ENCODE measurements around the gene ETV6.

ETV6 gene

GRCh38 chr12:11798006-11798708, 148.7 kb downstream of the ETV6 start:
- Mint-ChIP-seq H3K27me3 (ENCODE audit: low read depth, poor library complexity) (peaks cover 4% of the 10 kb centered on the region), H3K4me3 (no peak overlapping the region), H3K9me3 (peaks cover 6% of the 10 kb centered on the region), H3K36me3 (ENCODE audit: low read depth) (peaks cover 19% of the 10 kb centered on the region), H3K4me1 (peaks cover 42% of the 10 kb centered on the region), H3K27ac (peak overlapping the region; percentile 58)
- DNase-seq = no peak
- TF ChIP-seq CTCF (IDR thresholded peaks at IDR 0.05) = no peak

- H3K4me1 Mint-ChIP-seq = peaks cover 34% of the 10 kb centered on the region
- DNase-seq = no peak
- H3K4me3 Mint-ChIP-seq = no peak overlapping the region
- no peak overlapping the region for H3K27ac Mint-ChIP-seq
- peaks cover 4% of the 10 kb centered on the region for H3K27me3 Mint-ChIP-seq (ENCODE audit: low read depth, poor library complexity)
- TF ChIP-seq CTCF (IDR thresholded peaks at IDR 0.05) = no peak
- peaks cover 6% of the 10 kb centered on the region for H3K9me3 Mint-ChIP-seq
- peaks cover 19% of the 10 kb centered on the region for H3K36me3 Mint-ChIP-seq (ENCODE audit: low read depth)
Measured at GRCh38 chr12:11798856-11799501, 149.5 kb downstream of the ETV6 start.

- Mint-ChIP-seq H3K4me1 (peaks cover 29% of the 10 kb centered on the region), H3K27ac (no peak overlapping the region), H3K4me3 (no peak overlapping the region), H3K27me3 (ENCODE audit: low read depth, poor library complexity) (peaks cover 4% of the 10 kb centered on the region), H3K9me3 (peaks cover 6% of the 10 kb centered on the region), H3K36me3 (ENCODE audit: low read depth) (peaks cover 22% of the 10 kb centered on the region)
- no peak for DNase-seq
- no peak for TF ChIP-seq CTCF (IDR thresholded peaks at IDR 0.05)
Measured at GRCh38 chr12:11799502-11799873, 150.0 kb downstream of the ETV6 start.

GRCh38 chr12:11801643-11802042, 152.2 kb downstream of the ETV6 start:
- Mint-ChIP-seq H3K4me1 (peaks cover 7% of the 10 kb centered on the region), H3K27me3 (ENCODE audit: low read depth, poor library complexity) (peaks cover 6% of the 10 kb centered on the region), H3K9me3 (peaks cover 6% of the 10 kb centered on the region), H3K4me3 (no peak overlapping the region), H3K36me3 (ENCODE audit: low read depth) (peaks cover 24% of the 10 kb centered on the region), H3K27ac (no peak overlapping the region)
- DNase-seq = no peak
- TF ChIP-seq CTCF (IDR thresholded peaks at IDR 0.05) = no peak

- no peak for TF ChIP-seq CTCF (IDR thresholded peaks at IDR 0.05)
- peaks cover 24% of the 10 kb centered on the region for H3K36me3 Mint-ChIP-seq (ENCODE audit: low read depth)
- no peak for DNase-seq
- H3K4me3 Mint-ChIP-seq = no peak overlapping the region
- H3K27ac Mint-ChIP-seq = no peak overlapping the region
- H3K4me1 Mint-ChIP-seq = no peaks in the 10 kb centered on the region
- H3K27me3 Mint-ChIP-seq (ENCODE audit: low read depth, poor library complexity) = peaks cover 6% of the 10 kb centered on the region
- H3K9me3 Mint-ChIP-seq = no peaks in the 10 kb centered on the region
Measured at GRCh38 chr12:11804130-11804529, 154.7 kb downstream of the ETV6 start.

GRCh38 chr12:11805043-11805442, 155.6 kb downstream of the ETV6 start:
- Mint-ChIP-seq H3K9me3 (no peaks in the 10 kb centered on the region), H3K4me1 (peaks cover 2% of the 10 kb centered on the region), H3K27me3 (ENCODE audit: low read depth, poor library complexity) (peaks cover 6% of the 10 kb centered on the region), H3K36me3 (ENCODE audit: low read depth) (peaks cover 26% of the 10 kb centered on the region), H3K4me3 (no peak overlapping the region), H3K27ac (no peak overlapping the region)
- no peak for DNase-seq
- no peak for TF ChIP-seq CTCF (IDR thresholded peaks at IDR 0.05)
